Breast epithelium (tissue), 4 donors: ENCODE results near the gene CPA1. TPM values are rescaled to one million over a fixed set of nuclear protein-coding genes. Genes with fewer than 3 reads are reported as not detected.

Source experiments
- DNase-seq, 2 donors: peaks; one replicate each; pipeline ENCODE4 v3.0.0-alpha.2; 2019; ENCODE audit warnings: low spot score in 2 of 2
- H3K27ac ChIP-seq, 2 donors: fragments of 200-600 bp; sonication (generic) in 1 of 2; one replicate each; pipeline ENCODE4 v1.5.1; 2016 to 2019; ENCODE audit warnings: mild to moderate bottlenecking in 1 of 2
- H3K27me3 ChIP-seq, 2 donors: fragments of 200-600 bp; sonication (generic) in 1 of 2; one replicate each; pipeline versions ENCODE4 v1.5.1 to v1.6.0; 2017 to 2019; ENCODE audit warnings: control low read depth in 1 of 2, mild to moderate bottlenecking in 1 of 2
- H3K36me3 ChIP-seq: fragments of 200-600 bp; one replicate; pipeline ENCODE4 v1.5.1; 2019
- H3K4me1 ChIP-seq, 2 donors: fragments of 200-600 bp; sonication (generic); one replicate each; pipeline ENCODE4 v1.5.1; 2016 to 2019; ENCODE audit warnings: control low read depth in 1 of 2
- H3K4me3 ChIP-seq, 3 donors: fragments of 200-600 bp; sonication (generic); 1 replicate in 2 of 3; 2 replicates in 1 of 3; pipeline ENCODE4 v1.5.1; 2016 to 2019; ENCODE audit warnings: mild to moderate bottlenecking in 3 of 3, moderate library complexity in 2 of 3
- H3K9me3 ChIP-seq, 2 donors: fragments of 200-600 bp; sonication (generic) in 1 of 2; one replicate each; pipeline ENCODE4 v1.5.1; 2016 to 2019; ENCODE audit warnings: control low read depth in 1 of 2
- CTCF ChIP-seq, 3 donors: fragments of 450-650 bp; IDR thresholded peaks; one replicate each; pipeline ENCODE4 v1.5.1; 2016 to 2017; ENCODE audit warnings: antibody characterized with exemption in 3 of 3, mild to moderate bottlenecking in 3 of 3, moderate library complexity in 3 of 3
- POLR2A ChIP-seq: fragments of 450-650 bp; IDR thresholded peaks from one replicate; pipeline ENCODE4 v1.6.1; 2016; ENCODE audit warnings: antibody characterized with exemption, mild to moderate bottlenecking, moderate library complexity
- POLR2AphosphoS5 ChIP-seq, 3 donors: sonication (generic); formaldehyde crosslinking; IDR thresholded peaks; one replicate each; pipeline ENCODE4 v1.6.1; 2017; ENCODE audit warnings: antibody characterized with exemption in 3 of 3
- intact Hi-C: fragments of 100-400 bp; cut with DNase I; formaldehyde crosslinking; loops from one replicate; pipeline ENCODE4 v1.15.1; 2023; ENCODE audit warnings: low total_unique reads
- total RNA-seq, 3 donors: library from RNA; depleted of rRNA; stranded (reverse); fragments of >200 nt; gene quantifications; one replicate each; pipeline ENCODE4 v1.1.0, GENCODE V29; 2016

Gene CPA1
- total RNA-seq, 3 donors from 2014 or later: 0.73 to 0.96 TPM; not detected in 1

GRCh38 chr7:130361681-130362080 lies 18.6 kb upstream of the CPA1 start:
- no peak for DNase-seq
- Histone ChIP-seq H3K36me3 (no peaks in the 10 kb centered on the region), H3K27me3 (no peaks in the 10 kb centered on the region), H3K4me1 (peaks cover 1 to 5% of the 10 kb centered on the region in 2 donors), H3K27ac (no peak overlapping the region), H3K4me3 (no peak overlapping the region), H3K9me3 (peaks cover 0 to 5% of the 10 kb centered on the region in 2 donors)
- TF ChIP-seq POLR2A (no peak), POLR2AphosphoS5 (IDR thresholded peaks at IDR 0.05) (no peak)
- intact Hi-C loops: no loop called here

- Histone ChIP-seq H3K27ac (no peak overlapping the region), H3K9me3 (peaks cover 0 to 5% of the 10 kb centered on the region in 2 donors), H3K4me3 (no peak overlapping the region), H3K36me3 (no peaks in the 10 kb centered on the region), H3K4me1 (peaks cover 0 to under 1% of the 10 kb centered on the region in 2 donors), H3K27me3 (no peaks in the 10 kb centered on the region)
- intact Hi-C loops: no loop called here
- no peak for TF ChIP-seq CTCF (IDR thresholded peaks at IDR 0.05)
- TF ChIP-seq POLR2AphosphoS5 (IDR thresholded peaks at IDR 0.05): no peak
- no peak for DNase-seq
Measured at GRCh38 chr7:130362251-130362816, 18.0 kb upstream of the CPA1 start.

- peak overlapping the region; percentile 35 to 56 for H3K27ac ChIP-seq
- intact Hi-C loops: no loop called here
- DNase-seq: peak; percentile 56 to 60
- no peak overlapping the region for H3K4me3 ChIP-seq
- no peaks in the 10 kb centered on the region for H3K4me1 ChIP-seq
- no peak for TF ChIP-seq CTCF (IDR thresholded peaks at IDR 0.05)
- TF ChIP-seq POLR2A: no peak
- no peak for TF ChIP-seq POLR2AphosphoS5 (IDR thresholded peaks at IDR 0.05)
- H3K9me3 ChIP-seq: peaks cover 0 to 5% of the 10 kb centered on the region in 2 donors
- H3K36me3 ChIP-seq: no peaks in the 10 kb centered on the region
- no peaks in the 10 kb centered on the region for H3K27me3 ChIP-seq
Measured at GRCh38 chr7:130363026-130363847, 17.1 kb upstream of the CPA1 start.

GRCh38 chr7:130364451-130364850 lies 15.8 kb upstream of the CPA1 start:
- intact Hi-C loops: no loop called here
- H3K27ac ChIP-seq: no peak overlapping the region
- H3K36me3 ChIP-seq: no peaks in the 10 kb centered on the region
- H3K27me3 ChIP-seq: no peaks in the 10 kb centered on the region
- DNase-seq: no peak
- no peak overlapping the region for H3K4me3 ChIP-seq
- H3K4me1 ChIP-seq: peaks cover 3 to 8% of the 10 kb centered on the region in 2 donors
- H3K9me3 ChIP-seq: peaks cover 0 to 1% of the 10 kb centered on the region in 2 donors
- TF ChIP-seq CTCF (IDR thresholded peaks at IDR 0.05) (no peak), POLR2A (no peak), POLR2AphosphoS5 (IDR thresholded peaks at IDR 0.05) (no peak)

- Histone ChIP-seq H3K4me1 (peaks cover 6 to 13% of the 10 kb centered on the region in 2 donors), H3K9me3 (no peaks in the 10 kb centered on the region), H3K27ac (peak overlapping the region in 1 of 2 donors; percentile 40), H3K36me3 (no peaks in the 10 kb centered on the region), H3K27me3 (no peaks in the 10 kb centered on the region), H3K4me3 (no peak overlapping the region)
- DNase-seq: no peak
- intact Hi-C loops: no loop called here
- TF ChIP-seq POLR2A (no peak), POLR2AphosphoS5 (IDR thresholded peaks at IDR 0.05) (no peak), CTCF (IDR thresholded peaks at IDR 0.05) (no peak)
Measured at GRCh38 chr7:130365088-130365487, 15.2 kb upstream of the CPA1 start.
